ENCODE measurements around the gene PTPRM. TPM values are rescaled to one million over a fixed set of nuclear protein-coding genes. Genes with fewer than 3 reads are reported as not detected.

Gene PTPRM
- total RNA-seq, 1 experiment from 2014 or later, result 6.2 TPM

DNA sequence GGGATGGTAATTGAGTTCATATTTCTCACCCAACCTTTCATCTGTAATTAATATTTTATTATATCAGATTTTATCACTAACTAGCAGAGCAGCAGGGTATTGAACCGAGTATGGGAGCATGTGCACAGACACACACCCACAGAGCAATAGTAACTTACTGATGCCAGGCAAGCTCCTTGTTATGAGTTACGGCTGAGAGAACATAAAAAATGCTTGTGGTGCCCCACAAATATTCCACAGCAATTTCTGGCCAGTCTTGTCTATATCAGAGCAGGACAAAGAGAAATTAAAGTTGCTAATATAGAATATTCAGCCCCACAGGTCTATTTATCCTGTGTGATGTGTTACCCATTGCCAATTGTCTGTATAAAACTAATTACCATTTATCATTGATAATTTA, 540.3 kb downstream of the PTPRM start:
- no peak overlapping the region for H2AK5ac ChIP-seq (ENCODE audit: insufficient read length, low read length)
- no peak overlapping the region for H4K5ac ChIP-seq (ENCODE audit: insufficient read length, low read depth, low read length)
- no peak for DNase-seq
- TF ChIP-seq, protein P1, sequence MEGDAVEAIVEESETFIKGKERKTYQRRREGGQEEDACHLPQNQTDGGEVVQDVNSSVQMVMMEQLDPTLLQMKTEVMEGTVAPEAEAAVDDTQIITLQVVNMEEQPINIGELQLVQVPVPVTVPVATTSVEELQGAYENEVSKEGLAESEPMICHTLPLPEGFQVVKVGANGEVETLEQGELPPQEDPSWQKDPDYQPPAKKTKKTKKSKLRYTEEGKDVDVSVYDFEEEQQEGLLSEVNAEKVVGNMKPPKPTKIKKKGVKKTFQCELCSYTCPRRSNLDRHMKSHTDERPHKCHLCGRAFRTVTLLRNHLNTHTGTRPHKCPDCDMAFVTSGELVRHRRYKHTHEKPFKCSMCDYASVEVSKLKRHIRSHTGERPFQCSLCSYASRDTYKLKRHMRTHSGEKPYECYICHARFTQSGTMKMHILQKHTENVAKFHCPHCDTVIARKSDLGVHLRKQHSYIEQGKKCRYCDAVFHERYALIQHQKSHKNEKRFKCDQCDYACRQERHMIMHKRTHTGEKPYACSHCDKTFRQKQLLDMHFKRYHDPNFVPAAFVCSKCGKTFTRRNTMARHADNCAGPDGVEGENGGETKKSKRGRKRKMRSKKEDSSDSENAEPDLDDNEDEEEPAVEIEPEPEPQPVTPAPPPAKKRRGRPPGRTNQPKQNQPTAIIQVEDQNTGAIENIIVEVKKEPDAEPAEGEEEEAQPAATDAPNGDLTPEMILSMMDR (conservative IDR thresholded peaks at IDR 0.05), result no peak
- no peak overlapping the region for H3K9ac ChIP-seq (ENCODE audit: extremely low read depth, insufficient read length, low read length)
- no peak overlapping the region for H2BK20ac ChIP-seq (ENCODE audit: low read depth, low read length, poor library complexity, severe bottlenecking)
- H2AFZ ChIP-seq (ENCODE audit: low read length), result no peak overlapping the region
- H3K9me3 ChIP-seq (ENCODE audit: control insufficient read depth, low read depth, low read length), result no peaks in the 10 kb centered on the region
- no peaks in the 10 kb centered on the region for H3K27me3 ChIP-seq (ENCODE audit: insufficient read depth, low read length)
- no peaks in the 10 kb centered on the region for H3K79me1 ChIP-seq (ENCODE audit: insufficient read depth, low read depth, low read length, poor library complexity, severe bottlenecking)
- no peak overlapping the region for H3K14ac ChIP-seq (ENCODE audit: insufficient read depth, low read length)
- no peak overlapping the region for H3T11ph ChIP-seq (ENCODE audit: low read length)
- Mint-ChIP-seq H3K27ac (no peak overlapping the region), H3K27me3 (ENCODE audit: low read depth) (no peaks in the 10 kb centered on the region), H3K9me3 (peaks cover 0 to 11% of the 10 kb centered on the region in 2 experiments; a peak in 3 of 5 replicates), H3K4me3 (no peak overlapping the region), H3K4me1 (peaks cover 10 to 17% of the 10 kb centered on the region in 2 experiments), H3K36me3 (ENCODE audit: insufficient read depth in 1 of 3, low read depth in 3 of 3) (peaks cover 3 to 5% (median 5%) of the 10 kb centered on the region in 3 experiments; a peak in 4 of 7 replicates)
- H3K23me2 ChIP-seq (ENCODE audit: insufficient read length, low read depth, low read length, poor library complexity, severe bottlenecking), result no peaks in the 10 kb centered on the region
- H2BK12ac ChIP-seq (ENCODE audit: insufficient read length, low read depth, low read length), result no peak overlapping the region
- no peak overlapping the region for H3K27ac ChIP-seq (ENCODE audit: insufficient read length, low read depth, low read length)
- H3K23ac ChIP-seq (ENCODE audit: insufficient read length, low read depth, low read length), result no peak overlapping the region
- H2BK15ac ChIP-seq (ENCODE audit: low read depth, low read length), result no peak overlapping the region
- no peak overlapping the region for H3K18ac ChIP-seq (ENCODE audit: insufficient read length, low read depth, low read length)
- H4K20me1 ChIP-seq (ENCODE audit: control insufficient read depth, insufficient read depth, insufficient read length), result no peaks in the 10 kb centered on the region
- H3K4me1 ChIP-seq (ENCODE audit: insufficient read depth, low read length), result no peaks in the 10 kb centered on the region
- H3K4ac ChIP-seq (ENCODE audit: low read depth, low read length), result no peak overlapping the region
- H4K8ac ChIP-seq (replicated peaks; ENCODE audit: insufficient read length, low read depth, low read length), result no peak overlapping the region
- no peak overlapping the region for H4K91ac ChIP-seq (ENCODE audit: insufficient read length, low read depth, low read length)
- no peak overlapping the region for H3K56ac ChIP-seq (ENCODE audit: insufficient read length, low read depth, low read length)
- no peaks in the 10 kb centered on the region for H3K79me2 ChIP-seq (ENCODE audit: insufficient read depth, low read length)
- H2BK120ac ChIP-seq (ENCODE audit: low read depth, low read length, poor library complexity, severe bottlenecking), result no peak overlapping the region
- no peak overlapping the region for H2BK5ac ChIP-seq (ENCODE audit: insufficient read length, low read length)
- H3K4me2 ChIP-seq (ENCODE audit: insufficient read depth, insufficient read length, low read length), result no peak overlapping the region
- WGBS (ENCODE audit: extremely low coverage, insufficient read length, low lambda C conversion rate), result no CpG with 5 or more reads among the region's 2 CpGs
